ENCODE measurements around the gene LHFPL6.

LHFPL6 gene

GRCh38 chr13:39326469-39327171 lies 276.4 kb downstream of the LHFPL6 start:
- Histone ChIP-seq H3K4me3 (no peak overlapping the region), H3K27me3 (ENCODE audit: low read depth) (no peaks in the 10 kb centered on the region; the same call in 1 of the 2 replicates), H3K36me3 (replicated peaks) (no peaks in the 10 kb centered on the region), H3K4me1 (peaks cover 15% of the 10 kb centered on the region), H3K9me3 (no peaks in the 10 kb centered on the region)
- in situ Hi-C loops (cut with MboI; ENCODE audit: low sequenced_read_pairs), result no loop called here
- no peak for DNase-seq (ENCODE audit: low spot score in 2 of 2)

GRCh38 chr13:39324806-39325311 lies 278.1 kb downstream of the LHFPL6 start:
- in situ Hi-C loops (cut with MboI; ENCODE audit: low sequenced_read_pairs), result no loop called here
- H3K4me1 ChIP-seq, result peaks cover 13% of the 10 kb centered on the region
- H3K27me3 ChIP-seq (ENCODE audit: low read depth), result no peaks in the 10 kb centered on the region; the same call in 1 of the 2 replicates
- H3K4me3 ChIP-seq, result no peak overlapping the region
- no peaks in the 10 kb centered on the region for H3K9me3 ChIP-seq
- no peak for DNase-seq (ENCODE audit: low spot score in 2 of 2)
- H3K36me3 ChIP-seq (replicated peaks), result no peaks in the 10 kb centered on the region

- Histone ChIP-seq H3K4me3 (no peak overlapping the region), H3K9me3 (no peaks in the 10 kb centered on the region), H3K27me3 (ENCODE audit: low read depth) (no peaks in the 10 kb centered on the region; the same call in 1 of the 2 replicates), H3K4me1 (no peaks in the 10 kb centered on the region), H3K36me3 (replicated peaks) (no peaks in the 10 kb centered on the region)
- no peak for DNase-seq (ENCODE audit: low spot score in 2 of 2)
- in situ Hi-C loops (cut with MboI; ENCODE audit: low sequenced_read_pairs), result no loop called here
Measured at GRCh38 chr13:39322836-39323585, 280.0 kb downstream of the LHFPL6 start.

- H3K36me3 ChIP-seq (replicated peaks), result no peaks in the 10 kb centered on the region
- no peaks in the 10 kb centered on the region for H3K4me1 ChIP-seq
- in situ Hi-C loops (cut with MboI; ENCODE audit: low sequenced_read_pairs), result no loop called here
- H3K27me3 ChIP-seq (ENCODE audit: low read depth), result no peaks in the 10 kb centered on the region
- H3K9me3 ChIP-seq, result no peaks in the 10 kb centered on the region
- no peak overlapping the region for H3K4me3 ChIP-seq
- no peak for DNase-seq (ENCODE audit: low spot score in 2 of 2)
Measured at GRCh38 chr13:39321574-39321973, 281.4 kb downstream of the LHFPL6 start.

GRCh38 chr13:39318161-39318560 lies 284.8 kb downstream of the LHFPL6 start:
- in situ Hi-C loops (cut with MboI; ENCODE audit: low sequenced_read_pairs), result no loop called here
- Histone ChIP-seq H3K4me3 (no peak overlapping the region), H3K36me3 (replicated peaks) (no peaks in the 10 kb centered on the region), H3K9me3 (no peaks in the 10 kb centered on the region), H3K27me3 (ENCODE audit: low read depth) (no peaks in the 10 kb centered on the region), H3K4me1 (no peaks in the 10 kb centered on the region)
- DNase-seq (ENCODE audit: low spot score in 2 of 2), result no peak

- Histone ChIP-seq H3K36me3 (replicated peaks) (no peaks in the 10 kb centered on the region), H3K4me1 (no peaks in the 10 kb centered on the region), H3K27me3 (ENCODE audit: low read depth) (no peaks in the 10 kb centered on the region), H3K9me3 (no peaks in the 10 kb centered on the region), H3K4me3 (no peak overlapping the region)
- DNase-seq (ENCODE audit: low spot score in 2 of 2), result no peak
- in situ Hi-C loops (cut with MboI; ENCODE audit: low sequenced_read_pairs), result no loop called here
Measured at GRCh38 chr13:39317291-39317690, 285.7 kb downstream of the LHFPL6 start.

GRCh38 chr13:39315796-39316195 lies 287.2 kb downstream of the LHFPL6 start:
- Histone ChIP-seq H3K9me3 (no peaks in the 10 kb centered on the region), H3K4me1 (no peaks in the 10 kb centered on the region), H3K27me3 (ENCODE audit: low read depth) (no peaks in the 10 kb centered on the region), H3K4me3 (no peak overlapping the region), H3K36me3 (replicated peaks) (no peaks in the 10 kb centered on the region)
- in situ Hi-C loops (cut with MboI; ENCODE audit: low sequenced_read_pairs), result no loop called here
- no peak for DNase-seq (ENCODE audit: low spot score in 2 of 2)

- in situ Hi-C loops (cut with MboI; ENCODE audit: low sequenced_read_pairs), result no loop called here
- no peak overlapping the region for H3K4me3 ChIP-seq
Measured at GRCh38 chr13:39313721-39314120, 289.3 kb downstream of the LHFPL6 start.

GRCh38 chr13:39312596-39312995 lies 290.4 kb downstream of the LHFPL6 start:
- DNase-seq (ENCODE audit: low spot score in 2 of 2), result no peak
- in situ Hi-C loops (cut with MboI; ENCODE audit: low sequenced_read_pairs), result no loop called here
- Histone ChIP-seq H3K27me3 (ENCODE audit: low read depth) (no peaks in the 10 kb centered on the region), H3K4me1 (no peaks in the 10 kb centered on the region), H3K9me3 (no peaks in the 10 kb centered on the region), H3K36me3 (replicated peaks) (no peaks in the 10 kb centered on the region), H3K4me3 (no peak overlapping the region)

More at GRCh38 chr13:39313721-39314120, 289.3 kb downstream of the LHFPL6 start:
- Histone ChIP-seq H3K9me3 (no peaks in the 10 kb centered on the region), H3K4me1 (no peaks in the 10 kb centered on the region), H3K27me3 (ENCODE audit: low read depth) (no peaks in the 10 kb centered on the region), H3K36me3 (replicated peaks) (no peaks in the 10 kb centered on the region)
- DNase-seq (ENCODE audit: low spot score in 2 of 2), result no peak

- no peak for DNase-seq (ENCODE audit: low spot score in 2 of 2)
- in situ Hi-C loops (cut with MboI; ENCODE audit: low sequenced_read_pairs), result no loop called here
- Histone ChIP-seq H3K4me1 (no peaks in the 10 kb centered on the region), H3K4me3 (no peak overlapping the region), H3K27me3 (ENCODE audit: low read depth) (no peaks in the 10 kb centered on the region), H3K9me3 (no peaks in the 10 kb centered on the region), H3K36me3 (replicated peaks) (no peaks in the 10 kb centered on the region)
Measured at GRCh38 chr13:39311619-39312018, 291.4 kb downstream of the LHFPL6 start.

GRCh38 chr13:39310961-39311360 lies 292.0 kb downstream of the LHFPL6 start:
- H3K27me3 ChIP-seq (ENCODE audit: low read depth), result no peaks in the 10 kb centered on the region
- in situ Hi-C loops (cut with MboI; ENCODE audit: low sequenced_read_pairs), result no loop called here
- H3K4me3 ChIP-seq, result no peak overlapping the region
- H3K36me3 ChIP-seq (replicated peaks), result no peaks in the 10 kb centered on the region
- DNase-seq (ENCODE audit: low spot score in 2 of 2), result no peak
- no peaks in the 10 kb centered on the region for H3K9me3 ChIP-seq
- no peaks in the 10 kb centered on the region for H3K4me1 ChIP-seq

- Histone ChIP-seq H3K4me3 (no peak overlapping the region), H3K9me3 (no peaks in the 10 kb centered on the region), H3K27me3 (ENCODE audit: low read depth) (no peaks in the 10 kb centered on the region), H3K36me3 (replicated peaks) (no peaks in the 10 kb centered on the region), H3K4me1 (no peaks in the 10 kb centered on the region; the same call in 1 of the 2 replicates)
- DNase-seq (ENCODE audit: low spot score in 2 of 2), result no peak
- in situ Hi-C loops (cut with MboI; ENCODE audit: low sequenced_read_pairs), result no loop called here
Measured at GRCh38 chr13:39306639-39307589, 296.1 kb downstream of the LHFPL6 start.

GRCh38 chr13:39302820-39303219 lies 300.2 kb downstream of the LHFPL6 start:
- H3K9me3 ChIP-seq, result no peaks in the 10 kb centered on the region
- in situ Hi-C loops (cut with MboI; ENCODE audit: low sequenced_read_pairs), result no loop called here
- DNase-seq (ENCODE audit: low spot score in 2 of 2), result no peak
- no peaks in the 10 kb centered on the region; the same call in 1 of the 2 replicates for H3K4me1 ChIP-seq
- no peak overlapping the region for H3K4me3 ChIP-seq
- no peaks in the 10 kb centered on the region for H3K27me3 ChIP-seq (ENCODE audit: low read depth)
- no peaks in the 10 kb centered on the region for H3K36me3 ChIP-seq (replicated peaks)
